ENCODE measurements around the gene STK16. TPM values are rescaled to one million over a fixed set of nuclear protein-coding genes. Genes with fewer than 3 reads are reported as not detected.

The STK16 gene
- total RNA-seq, 1 experiment from 2014 or later: 22.0 TPM

GRCh38 chr2:219207134-219207883, 38.0 kb upstream of the STK16 start:
- ChIA-PET CTCF (interaction anchor here (0.6 to 0.9 kb wide), 3 partner anchors 31 to 303 kb away, joined by 3 to 4 read pairs (median 4); partner anchors contain the start of gene CNPPD1), POLR2A (ENCODE audit: low non-redundant PET) (interaction anchor here (0.6 kb wide), 1 partner anchor 181 kb away, joined by 3 read pairs; no protein-coding TSS in a partner anchor)
- TF ChIP-seq CTCF (conservative IDR thresholded peaks at IDR 0.05; ENCODE audit: low read depth, low read length): no peak
- TF ChIP-seq EZH2 (IDR thresholded peaks at IDR 0.05; ENCODE audit: borderline replicate concordance, low read depth, low read length, poor library complexity, severe bottlenecking): no peak
- peaks cover 15% of the 10 kb centered on the region for H3K4me1 ChIP-seq (ENCODE audit: insufficient read depth, low read length, poor library complexity, severe bottlenecking)
- no peaks in the 10 kb centered on the region for H3K9me3 ChIP-seq (ENCODE audit: low read depth, low read length, poor library complexity, severe bottlenecking)
- H3K27ac ChIP-seq (ENCODE audit: low read depth, low read length, poor library complexity, severe bottlenecking): peak overlapping the region; percentile 78
- intact Hi-C loops (cut with micrococcal nuclease; ENCODE audit: unreplicated experiment): no loop called here
- no peak for DNase-seq (ENCODE audit: low spot score)
- BruUV-seq (replicated peaks): TSS peak; percentile 84
- H3K4me3 ChIP-seq (ENCODE audit: low read depth, low read length, poor library complexity, severe bottlenecking): peak overlapping the region; percentile 75
- H3K27me3 ChIP-seq (replicated peaks; ENCODE audit: insufficient read depth, low read depth, low read length, poor library complexity): no peaks in the 10 kb centered on the region
- H3K36me3 ChIP-seq (ENCODE audit: insufficient read depth, low read length, poor library complexity, severe bottlenecking): peaks cover 29% of the 10 kb centered on the region

- Histone ChIP-seq H3K9me3 (ENCODE audit: low read depth, low read length, poor library complexity, severe bottlenecking) (no peaks in the 10 kb centered on the region), H3K4me1 (ENCODE audit: insufficient read depth, low read length, poor library complexity, severe bottlenecking) (peaks cover 15% of the 10 kb centered on the region), H3K27me3 (replicated peaks; ENCODE audit: insufficient read depth, low read depth, low read length, poor library complexity) (no peaks in the 10 kb centered on the region), H3K27ac (ENCODE audit: low read depth, low read length, poor library complexity, severe bottlenecking) (peak overlapping the region; percentile 68), H3K4me3 (ENCODE audit: low read depth, low read length, poor library complexity, severe bottlenecking) (no peak overlapping the region), H3K36me3 (ENCODE audit: insufficient read depth, low read length, poor library complexity, severe bottlenecking) (peaks cover 36% of the 10 kb centered on the region)
- DNase-seq (ENCODE audit: low spot score): peak; percentile 61
- ChIA-PET CTCF (no interaction called here), POLR2A (ENCODE audit: low non-redundant PET) (interaction anchor here (0.6 kb wide), 1 partner anchor 180 kb away, joined by 3 read pairs; no protein-coding TSS in a partner anchor)
- no TSS peak for BruUV-seq (replicated peaks)
- intact Hi-C loops (cut with micrococcal nuclease; ENCODE audit: unreplicated experiment): no loop called here
- no peak for TF ChIP-seq EZH2 (IDR thresholded peaks at IDR 0.05; ENCODE audit: borderline replicate concordance, low read depth, low read length, poor library complexity, severe bottlenecking)
- TF ChIP-seq CTCF (conservative IDR thresholded peaks at IDR 0.05; ENCODE audit: low read depth, low read length): no peak
Observed at GRCh38 chr2:219207884-219208740, 37.2 kb upstream of the STK16 start.

GRCh38 chr2:219209236-219210195, 35.8 kb upstream of the STK16 start:
- TF ChIP-seq CTCF (conservative IDR thresholded peaks at IDR 0.05; ENCODE audit: low read depth, low read length): no peak
- TF ChIP-seq EZH2 (IDR thresholded peaks at IDR 0.05; ENCODE audit: borderline replicate concordance, low read depth, low read length, poor library complexity, severe bottlenecking): no peak
- ChIA-PET POLR2A (ENCODE audit: low non-redundant PET) (interaction anchor here (0.6 kb wide), 1 partner anchor 20 kb away, joined by 4 read pairs; no protein-coding TSS in a partner anchor), CTCF (no interaction called here)
- no peak for DNase-seq (ENCODE audit: low spot score)
- Histone ChIP-seq H3K9me3 (ENCODE audit: low read depth, low read length, poor library complexity, severe bottlenecking) (no peaks in the 10 kb centered on the region), H3K36me3 (ENCODE audit: insufficient read depth, low read length, poor library complexity, severe bottlenecking) (peaks cover 50% of the 10 kb centered on the region), H3K4me1 (ENCODE audit: insufficient read depth, low read length, poor library complexity, severe bottlenecking) (peaks cover 15% of the 10 kb centered on the region), H3K27ac (ENCODE audit: low read depth, low read length, poor library complexity, severe bottlenecking) (peak overlapping the region; percentile 68), H3K4me3 (ENCODE audit: low read depth, low read length, poor library complexity, severe bottlenecking) (no peak overlapping the region), H3K27me3 (replicated peaks; ENCODE audit: insufficient read depth, low read depth, low read length, poor library complexity) (no peaks in the 10 kb centered on the region)
- BruUV-seq (replicated peaks): no TSS peak
- intact Hi-C loops (cut with micrococcal nuclease; ENCODE audit: unreplicated experiment): no loop called here

Measured in A673 (cell line).